GM21526 (cell line): ENCODE data around the gene COL6A1.
"Not testable (repeated sequence)": the region's sequence is repeated elsewhere in the genome, so short reads cannot be mapped to it uniquely, and the experiment has no call there.

ENCODE experiments used
- ATAC-seq: cut with Tn5 transposase; IDR thresholded peaks from one replicate; pipeline ENCODE4 v1.9.1; 2021; ENCODE audit warnings: moderate library complexity; ENCODE audit not compliant: unreplicated experiment, low FRiP score

The COL6A1 gene

DNA sequence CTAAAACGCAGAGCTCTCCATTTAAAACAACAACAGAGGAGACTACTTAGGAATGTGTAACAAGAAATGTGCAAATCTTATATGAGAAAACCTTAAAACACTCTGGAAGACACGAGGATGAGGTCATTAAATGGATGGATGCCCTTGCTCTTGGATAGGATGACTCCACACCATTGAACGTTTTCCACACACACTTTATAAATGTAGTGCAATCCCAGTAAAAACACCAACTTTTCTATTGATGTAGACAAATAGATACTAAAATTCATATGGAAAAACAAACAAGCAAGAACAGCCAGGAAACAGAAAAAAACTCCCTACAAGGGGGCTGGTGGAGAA, 18.4 kb upstream of the COL6A1 start:
- ATAC-seq = no peak

DNA sequence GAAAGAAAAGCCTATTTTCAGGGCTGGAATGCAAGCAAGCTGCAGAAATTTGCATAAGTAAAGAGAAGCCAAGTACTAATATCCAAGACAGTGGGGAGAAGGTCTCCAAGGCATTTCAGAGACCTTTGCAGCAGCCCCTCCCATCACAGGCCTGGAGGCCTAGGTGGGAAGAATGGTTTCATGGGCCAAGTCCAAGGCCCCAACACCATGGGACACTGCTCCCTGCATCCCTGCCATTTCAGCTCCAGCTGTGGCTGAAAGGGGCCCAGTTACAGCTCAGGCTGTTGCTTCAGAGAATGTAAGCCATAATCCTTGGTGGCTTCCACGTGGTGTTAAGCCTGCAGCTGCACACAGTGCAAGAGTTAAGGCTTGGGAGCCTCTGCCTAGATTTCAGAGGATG, 16.9 kb upstream of the COL6A1 start:
- no peak for ATAC-seq

- no peak for ATAC-seq
These were observed 16.3 kb upstream of the COL6A1 start for GRCh38 chr21:45965084-45965809.

GRCh38 chr21:45966791-45967394, 14.7 kb upstream of the COL6A1 start:
- ATAC-seq = no peak

- no peak for ATAC-seq
These were observed 11.5 kb upstream of the COL6A1 start for GRCh38 chr21:45969921-45970673.

DNA sequence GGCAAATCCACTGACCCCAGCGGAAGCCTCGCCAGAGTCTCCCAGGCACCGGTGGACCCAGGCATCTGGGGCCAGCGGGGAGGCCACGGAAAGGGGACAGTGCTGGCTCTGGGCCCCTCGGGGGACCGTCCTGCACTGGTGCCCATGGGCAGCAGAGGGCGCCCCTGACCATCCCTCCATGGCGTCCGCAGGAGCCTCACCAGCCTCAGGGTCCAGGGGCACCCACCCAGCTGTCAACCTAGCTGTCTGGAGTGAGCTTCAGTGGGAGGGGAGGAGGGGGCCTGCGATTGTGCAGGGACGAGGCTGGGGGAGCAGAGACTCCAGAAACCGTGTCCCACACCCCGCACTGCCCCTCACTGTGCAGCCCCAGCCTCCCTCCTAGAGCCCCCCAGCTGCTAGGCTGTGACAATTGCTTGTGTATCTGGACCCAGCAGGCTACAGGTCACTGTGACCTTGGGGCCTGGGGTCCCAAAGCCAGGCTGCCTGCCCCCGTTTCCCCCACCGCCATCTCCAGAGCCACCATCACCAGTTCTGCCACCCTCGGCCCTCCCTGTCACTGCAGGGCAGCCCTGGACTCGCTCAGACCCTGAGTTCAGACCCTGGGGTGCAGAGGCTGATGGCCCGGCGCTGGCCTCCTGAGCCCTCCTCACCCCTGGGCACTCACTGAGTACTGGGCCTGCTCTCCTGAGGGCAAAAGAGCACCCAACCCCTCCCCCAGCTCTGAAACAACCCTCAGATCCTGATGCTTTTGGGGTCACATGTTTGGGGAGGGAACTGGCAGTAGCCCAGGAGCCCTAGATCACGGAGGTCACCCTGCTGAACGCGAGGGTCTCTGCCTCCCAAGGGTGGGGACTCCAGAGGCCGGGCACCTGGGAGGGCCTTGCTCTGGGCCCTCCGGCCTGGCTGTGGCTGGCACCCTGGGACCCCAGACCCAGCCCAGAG, 10.6 kb upstream of the COL6A1 start:
- no peak for ATAC-seq

- no peak for ATAC-seq
These were observed 9.8 kb upstream of the COL6A1 start for GRCh38 chr21:45971616-45972352.

- ATAC-seq = no peak
These were observed 9.2 kb upstream of the COL6A1 start for GRCh38 chr21:45972353-45972715.

DNA sequence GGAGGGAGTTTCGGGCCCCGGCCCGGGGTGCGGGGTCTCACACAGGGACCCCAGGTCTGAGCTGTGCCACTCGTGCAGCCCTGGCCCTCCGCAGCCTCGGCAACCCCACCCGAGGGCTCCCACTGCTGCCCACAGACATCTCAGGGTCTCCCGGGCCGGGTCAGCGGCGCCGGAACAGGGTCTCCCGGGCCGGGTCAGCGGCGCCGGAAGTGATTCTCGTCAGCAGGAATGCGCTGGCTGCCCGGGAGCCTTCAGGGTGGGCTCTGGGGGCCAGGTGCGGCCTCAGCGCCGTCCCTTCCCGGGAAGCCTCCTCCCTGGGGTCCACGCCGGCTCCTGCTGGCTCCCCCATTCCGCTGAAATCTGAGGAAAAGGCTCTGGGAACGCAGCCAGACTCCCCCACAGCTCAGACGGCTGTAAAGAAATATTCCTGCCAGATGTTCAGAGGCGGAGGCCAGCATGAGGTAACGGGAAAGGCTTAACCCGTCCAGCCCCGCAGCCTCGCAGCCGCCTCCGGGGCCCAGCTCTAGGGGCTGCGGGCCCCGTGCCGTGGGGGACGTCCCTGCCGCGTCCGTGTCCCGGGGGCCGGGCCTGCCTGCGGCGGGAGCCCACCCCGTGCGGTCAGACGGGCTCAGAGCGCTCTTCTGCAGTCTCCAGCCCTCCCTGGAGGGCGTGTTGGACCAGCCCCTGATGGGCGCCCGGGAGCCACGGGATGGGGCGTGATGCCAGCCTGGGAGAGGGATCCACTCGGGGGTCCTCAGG, 8.7 kb upstream of the COL6A1 start:
- no peak for ATAC-seq

DNA sequence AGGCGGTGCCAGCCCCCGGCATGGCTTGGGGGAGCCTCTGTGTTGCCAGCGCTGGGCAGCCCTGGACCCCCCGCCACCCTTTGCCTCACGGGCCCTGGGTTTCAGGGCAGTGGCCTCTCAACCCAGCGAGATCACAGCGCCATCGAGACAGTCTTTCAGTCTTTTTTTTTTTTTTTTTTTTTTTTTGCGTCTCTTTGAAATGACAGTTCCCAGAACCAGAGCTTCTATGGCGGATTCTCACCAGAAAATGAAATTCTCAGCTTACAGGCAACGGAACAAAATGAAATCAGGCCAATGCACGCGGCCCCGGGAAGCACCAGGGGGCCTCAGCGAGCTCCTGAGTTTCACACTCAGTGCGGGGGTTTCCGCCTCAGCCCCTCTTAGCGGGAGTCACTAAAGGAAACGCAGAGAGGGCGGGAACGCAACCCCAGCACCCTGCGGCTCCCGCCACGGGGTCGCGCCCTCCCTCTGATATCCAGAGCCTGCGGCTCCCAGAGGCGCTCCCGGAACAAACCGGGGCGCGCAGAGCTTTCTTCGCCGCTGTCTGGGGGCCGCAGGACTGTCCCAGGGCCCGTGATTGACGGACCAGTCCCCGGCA, 8.0 kb upstream of the COL6A1 start:
- ATAC-seq = peak; percentile 55

DNA sequence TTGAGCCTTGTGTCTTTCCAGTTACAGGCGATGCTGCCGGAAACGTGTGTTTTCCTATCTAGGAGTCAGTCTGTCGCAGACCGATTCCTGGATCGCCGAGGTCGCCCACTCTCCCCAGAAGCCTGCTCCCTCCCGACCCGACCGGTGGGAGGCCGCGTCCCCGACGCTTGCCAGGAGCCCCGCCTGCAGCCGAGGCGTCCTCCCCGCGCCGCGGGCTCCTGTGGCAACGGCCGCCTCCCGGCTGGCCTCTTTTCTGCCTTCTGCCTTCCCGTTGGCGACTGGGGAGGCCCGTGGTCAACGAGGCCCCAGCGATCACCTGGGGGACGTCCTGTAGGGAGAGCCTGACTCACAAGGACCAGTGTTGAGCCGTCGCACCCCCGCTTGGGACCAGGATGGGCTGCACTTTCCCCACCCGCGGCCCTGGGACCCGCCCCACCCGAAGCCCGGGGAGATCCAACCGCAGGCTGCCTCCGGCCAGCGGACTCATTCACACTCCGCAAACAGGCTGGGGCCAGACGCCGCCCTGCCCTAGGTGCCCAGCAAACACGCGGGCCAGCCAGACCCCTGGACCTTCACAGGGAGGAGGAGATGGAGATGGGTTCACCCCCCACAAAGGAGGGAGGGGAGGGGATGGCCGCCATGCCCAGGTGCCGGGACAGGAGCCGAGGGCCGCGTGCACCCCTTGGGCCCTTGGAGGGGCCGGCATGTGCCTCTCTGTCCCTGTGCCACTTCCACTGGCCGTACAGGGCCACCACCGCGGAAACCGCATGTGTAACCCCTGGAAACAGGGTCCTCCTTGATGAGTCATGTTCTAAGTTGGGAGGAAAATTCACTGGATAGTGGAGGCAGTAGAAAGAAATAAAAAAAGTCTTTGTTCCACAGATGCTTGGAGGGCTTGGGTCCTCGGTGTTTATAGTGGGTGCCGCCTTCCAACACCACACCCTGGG, 7.2 kb upstream of the COL6A1 start:
- no peak for ATAC-seq

- ATAC-seq = no peak
These were observed 6.4 kb upstream of the COL6A1 start for GRCh38 chr21:45975020-45975666.

DNA sequence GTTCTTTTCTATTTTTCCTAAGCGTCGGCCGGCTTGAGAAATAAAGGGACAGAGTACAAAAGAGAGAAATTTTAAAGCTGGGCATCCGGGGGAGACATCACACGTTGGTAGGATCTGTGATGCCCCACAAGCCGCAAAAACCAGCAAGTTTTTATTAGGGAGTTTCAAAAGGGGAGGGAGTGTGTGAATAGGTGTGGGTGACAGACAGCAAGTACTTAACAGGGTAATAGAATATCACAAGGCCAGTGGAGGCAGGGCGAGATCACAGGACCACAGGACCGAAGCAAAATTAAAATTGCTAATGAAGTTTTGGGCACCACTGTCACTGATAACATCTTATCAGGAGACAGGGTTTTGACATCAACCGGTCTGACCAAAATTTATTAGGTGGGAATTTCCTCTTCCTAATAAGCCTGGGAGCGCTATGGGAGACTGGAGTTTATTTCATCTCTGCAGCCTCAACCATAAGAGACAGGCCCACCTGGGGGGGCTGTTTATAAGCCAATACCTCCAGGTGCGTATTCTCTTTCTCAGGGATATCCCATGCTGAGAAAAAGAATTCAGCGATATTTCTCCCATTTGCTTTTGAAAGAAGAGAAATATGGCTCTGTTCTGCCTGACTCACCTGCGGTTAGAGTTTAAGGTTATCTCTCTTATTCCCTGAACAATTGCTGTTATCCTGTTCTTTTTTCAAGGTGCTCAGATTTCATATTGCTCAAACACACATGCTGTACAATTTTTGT, 5.7 kb upstream of the COL6A1 start:
- not testable (repeated sequence) for ATAC-seq

- ATAC-seq = no peak
These were observed 4.8 kb upstream of the COL6A1 start for GRCh38 chr21:45976701-45977311.

- no peak for ATAC-seq
These were observed 4.2 kb upstream of the COL6A1 start for GRCh38 chr21:45977396-45977795.

GRCh38 chr21:45979141-45979631, 2.4 kb upstream of the COL6A1 start:
- ATAC-seq = no peak
